ENCODE data around the gene SLC2A4RG.

DNA sequence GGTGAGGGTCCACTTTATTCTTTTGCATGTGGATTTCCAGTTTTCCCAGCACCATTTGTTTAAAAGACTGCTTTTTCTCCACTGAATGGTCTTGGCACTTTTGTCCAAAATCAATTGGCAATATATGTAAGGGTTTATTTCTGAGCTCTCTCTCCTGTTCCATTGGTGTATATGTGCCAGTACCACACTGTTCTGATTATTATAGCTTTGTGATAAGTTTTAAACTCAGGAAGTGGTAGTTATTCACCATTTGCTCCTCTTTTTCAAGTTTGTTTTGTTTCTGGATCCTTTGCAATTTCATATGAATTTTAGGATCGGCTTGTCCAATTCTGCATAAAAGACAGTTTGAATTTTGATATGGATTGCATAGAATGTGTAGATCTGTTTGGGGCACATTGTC is 27.4 kb upstream of the SLC2A4RG start:
- TF ChIP-seq, protein P1, sequence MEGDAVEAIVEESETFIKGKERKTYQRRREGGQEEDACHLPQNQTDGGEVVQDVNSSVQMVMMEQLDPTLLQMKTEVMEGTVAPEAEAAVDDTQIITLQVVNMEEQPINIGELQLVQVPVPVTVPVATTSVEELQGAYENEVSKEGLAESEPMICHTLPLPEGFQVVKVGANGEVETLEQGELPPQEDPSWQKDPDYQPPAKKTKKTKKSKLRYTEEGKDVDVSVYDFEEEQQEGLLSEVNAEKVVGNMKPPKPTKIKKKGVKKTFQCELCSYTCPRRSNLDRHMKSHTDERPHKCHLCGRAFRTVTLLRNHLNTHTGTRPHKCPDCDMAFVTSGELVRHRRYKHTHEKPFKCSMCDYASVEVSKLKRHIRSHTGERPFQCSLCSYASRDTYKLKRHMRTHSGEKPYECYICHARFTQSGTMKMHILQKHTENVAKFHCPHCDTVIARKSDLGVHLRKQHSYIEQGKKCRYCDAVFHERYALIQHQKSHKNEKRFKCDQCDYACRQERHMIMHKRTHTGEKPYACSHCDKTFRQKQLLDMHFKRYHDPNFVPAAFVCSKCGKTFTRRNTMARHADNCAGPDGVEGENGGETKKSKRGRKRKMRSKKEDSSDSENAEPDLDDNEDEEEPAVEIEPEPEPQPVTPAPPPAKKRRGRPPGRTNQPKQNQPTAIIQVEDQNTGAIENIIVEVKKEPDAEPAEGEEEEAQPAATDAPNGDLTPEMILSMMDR (IDR thresholded peaks at IDR 0.05) = no peak
- TF ChIP-seq EP300 (IDR thresholded peaks at IDR 0.05) = no peak
- no peak for TF ChIP-seq POLR2A (IDR thresholded peaks at IDR 0.05)
